GM12891 (cell line): ENCODE measurements around the gene FOXP3.

Experiments used
- PAX5 ChIP-seq: IDR thresholded peaks from 2 replicates; pipeline ENCODE4 v1.6.1; 2011; ENCODE audit warnings: low read length, moderate library complexity, mild to moderate bottlenecking; ENCODE audit not compliant: insufficient read depth, severe bottlenecking
- POLR2A ChIP-seq: IDR thresholded peaks from 2 replicates; pipeline ENCODE4 v1.6.1; 2011; ENCODE audit warnings: low read depth, low read length, control low read depth
- POLR2AphosphoS5 ChIP-seq: IDR thresholded peaks from 2 replicates; pipeline ENCODE4 v1.6.1; 2011; ENCODE audit warnings: low read depth, low read length, control low read depth
- POU2F2 ChIP-seq: IDR thresholded peaks from 2 replicates; pipeline ENCODE4 v1.6.1; 2011; ENCODE audit warnings: low read depth, mild to moderate bottlenecking, control low read depth, low read length, moderate library complexity
- SPI1 ChIP-seq: IDR thresholded peaks from 2 replicates; pipeline ENCODE4 v1.6.1; 2011; ENCODE audit warnings: low read depth, low read length, control low read depth
- TAF1 ChIP-seq: IDR thresholded peaks from 2 replicates; pipeline ENCODE4 v1.6.1; 2011; ENCODE audit warnings: low read depth, low read length, control low read depth

DNA sequence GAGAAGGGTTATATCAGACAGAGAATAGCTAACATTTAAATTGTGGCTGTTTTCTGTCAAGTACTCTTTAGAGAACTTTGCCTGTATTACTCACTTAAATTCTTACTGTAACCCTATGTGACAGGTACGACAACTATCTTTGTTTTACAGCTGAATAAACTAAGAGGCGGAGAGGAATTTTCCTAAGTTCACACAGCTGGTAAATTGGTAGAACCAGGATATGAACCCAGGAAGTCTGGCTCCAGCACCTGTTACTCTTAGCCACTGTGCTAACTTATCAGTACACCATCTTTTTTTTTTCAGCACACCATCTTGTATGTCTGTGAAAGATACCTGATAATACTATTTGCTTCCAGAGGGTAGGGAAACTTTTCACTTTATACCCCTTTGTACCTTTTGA lies 62.5 kb downstream of the FOXP3 start:
- TF ChIP-seq POLR2A: no peak
- no peak for TF ChIP-seq POLR2AphosphoS5
- TF ChIP-seq SPI1: no peak
- TF ChIP-seq TAF1: no peak
- TF ChIP-seq POU2F2: no peak
- no peak for TF ChIP-seq PAX5
